IgD-negative memory B cell (primary cell): ENCODE results near the gene PDCD10. TPM values are rescaled to one million over a fixed set of nuclear protein-coding genes. Genes with fewer than 3 reads are reported as not detected.

Experiments
- polyA plus RNA-seq: library from polyadenylated mRNA; unstranded; fragments of 300-500 nt; fragmentation: Illumina TruSeq; gene quantifications from one replicate; pipeline ENCODE4 v1.2.3, GENCODE V29; 2021

PDCD10 gene
- polyA plus RNA-seq, 1 donor from 2014 or later = 89.0 TPM

Other genes starting within 250 kb of the PDCD10 start
- not detected for gene WDR49, start 81.0 kb downstream of the PDCD10 start, polyA plus RNA-seq
- gene SERPINI1, start 829 bp upstream of the PDCD10 start, polyA plus RNA-seq = 19.1 TPM